Measurements from ENCODE around the gene ABCD3.

DNA sequence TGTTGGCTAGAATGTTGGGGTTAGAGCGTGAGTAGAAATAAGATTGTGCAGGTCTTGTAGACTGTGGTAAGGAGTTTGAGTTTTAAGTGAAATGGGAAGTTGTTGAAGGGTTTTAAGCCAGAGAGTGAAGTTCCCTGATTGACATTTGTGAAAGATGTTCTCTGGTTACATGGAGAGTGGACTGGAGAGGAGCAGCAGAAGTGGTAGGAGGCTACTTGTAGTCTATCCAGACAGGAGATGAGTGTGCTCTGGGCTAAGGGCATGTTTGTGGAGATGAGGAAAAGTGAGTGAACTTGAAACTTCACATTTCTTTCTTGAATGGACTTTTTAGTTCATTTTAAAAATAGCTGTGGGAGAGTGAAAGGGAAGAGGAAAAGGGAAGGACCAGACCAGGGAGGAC lies 86.4 kb downstream of the ABCD3 start:
- TF ChIP-seq CTCF (IDR thresholded peaks at IDR 0.05; ENCODE audit: low read depth, low read length): no peak
- no peak for TF ChIP-seq POLR2A (IDR thresholded peaks at IDR 0.05; ENCODE audit: extremely low read depth, insufficient read length)
- TF ChIP-seq, protein P1, sequence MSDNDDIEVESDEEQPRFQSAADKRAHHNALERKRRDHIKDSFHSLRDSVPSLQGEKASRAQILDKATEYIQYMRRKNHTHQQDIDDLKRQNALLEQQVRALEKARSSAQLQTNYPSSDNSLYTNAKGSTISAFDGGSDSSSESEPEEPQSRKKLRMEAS (IDR thresholded peaks at IDR 0.05; ENCODE audit: low read depth, low read length): no peak
